Stimulated activated CD4-positive, alpha-beta T cell treated with anti-CD3 and anti-CD28 coated beads, TNF-alpha, amount 100 ng/mL, for 48 hours (primary cell): ENCODE data around the gene SLC6A12.
"Not testable (repeated sequence)": the region's sequence is repeated elsewhere in the genome, so short reads cannot be mapped to it uniquely, and the experiment has no call there.

Source experiments
- DNase-seq, 3 donors: peaks; one replicate each; pipeline ENCODE4 v3.0.0-alpha.2; 2020; ENCODE audit warnings: low read depth in 3 of 3

SLC6A12 gene

GRCh38 chr12:217029-217428 is 3.1 kb upstream of the SLC6A12 start:
- not testable (repeated sequence) for DNase-seq

DNA sequence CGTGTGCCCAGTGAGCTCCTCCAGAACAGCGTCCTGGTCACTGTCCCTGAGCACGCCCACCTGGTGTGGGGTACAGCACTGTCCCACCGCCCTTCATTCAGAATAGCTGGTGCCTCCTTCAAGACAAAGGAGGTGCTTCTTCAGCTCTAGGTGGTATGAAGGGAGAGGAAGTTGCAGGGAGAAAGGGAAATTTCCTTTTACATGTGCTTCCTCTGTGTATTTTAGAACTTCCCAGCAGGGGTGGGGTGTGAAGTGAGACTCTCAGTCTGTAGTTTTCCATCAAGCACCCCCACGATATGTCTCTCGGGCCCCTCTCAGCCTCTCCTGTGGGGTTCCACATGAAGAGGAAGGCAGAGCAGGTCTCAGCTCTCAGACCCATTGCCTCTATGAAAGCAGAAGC is 1.2 kb upstream of the SLC6A12 start:
- no peak for DNase-seq

- no peak for DNase-seq
Measured at GRCh38 chr12:213527-213932, 427 bp downstream of the SLC6A12 start.

DNA sequence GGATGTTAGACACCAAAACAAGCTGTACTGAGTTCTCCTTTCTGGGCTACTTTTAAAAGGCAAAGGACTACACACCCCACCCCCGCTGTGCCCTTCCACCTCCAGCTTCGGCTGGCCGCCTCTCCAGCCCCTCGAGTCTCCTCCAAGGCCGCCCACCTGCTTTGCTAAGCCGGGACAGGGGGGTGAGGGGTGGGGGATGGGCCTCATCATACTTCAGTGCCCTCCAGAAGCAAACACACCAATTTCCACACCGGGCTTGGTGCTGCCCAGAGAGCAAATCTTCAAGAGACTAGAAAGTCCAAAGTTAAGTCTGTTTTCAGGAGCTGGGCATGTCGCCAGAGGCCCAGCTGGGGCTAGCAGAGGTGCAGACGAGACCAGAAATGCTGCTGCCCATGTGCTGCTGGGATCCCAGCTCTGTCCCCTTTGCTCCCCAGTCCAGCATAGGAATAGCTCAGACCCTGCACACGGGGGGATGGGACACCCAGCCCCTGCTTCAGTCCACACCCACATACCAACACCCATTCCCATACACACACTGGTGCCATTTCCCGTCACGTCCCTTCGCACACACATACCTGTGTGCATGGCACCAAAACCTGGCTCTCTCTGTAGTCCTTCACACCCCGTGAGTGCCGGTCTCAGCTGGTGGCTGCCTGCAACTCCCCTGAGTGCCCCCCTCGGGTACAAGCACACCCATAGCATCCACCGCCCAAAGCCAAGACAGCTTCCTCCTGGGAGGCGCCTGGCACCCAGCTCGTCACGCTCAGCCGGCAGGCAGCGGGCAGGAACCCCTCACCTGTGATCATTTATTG is 1.0 kb downstream of the SLC6A12 start:
- no peak for DNase-seq

GRCh38 chr12:212415-212714 is 1.6 kb downstream of the SLC6A12 start:
- DNase-seq = no peak

DNA sequence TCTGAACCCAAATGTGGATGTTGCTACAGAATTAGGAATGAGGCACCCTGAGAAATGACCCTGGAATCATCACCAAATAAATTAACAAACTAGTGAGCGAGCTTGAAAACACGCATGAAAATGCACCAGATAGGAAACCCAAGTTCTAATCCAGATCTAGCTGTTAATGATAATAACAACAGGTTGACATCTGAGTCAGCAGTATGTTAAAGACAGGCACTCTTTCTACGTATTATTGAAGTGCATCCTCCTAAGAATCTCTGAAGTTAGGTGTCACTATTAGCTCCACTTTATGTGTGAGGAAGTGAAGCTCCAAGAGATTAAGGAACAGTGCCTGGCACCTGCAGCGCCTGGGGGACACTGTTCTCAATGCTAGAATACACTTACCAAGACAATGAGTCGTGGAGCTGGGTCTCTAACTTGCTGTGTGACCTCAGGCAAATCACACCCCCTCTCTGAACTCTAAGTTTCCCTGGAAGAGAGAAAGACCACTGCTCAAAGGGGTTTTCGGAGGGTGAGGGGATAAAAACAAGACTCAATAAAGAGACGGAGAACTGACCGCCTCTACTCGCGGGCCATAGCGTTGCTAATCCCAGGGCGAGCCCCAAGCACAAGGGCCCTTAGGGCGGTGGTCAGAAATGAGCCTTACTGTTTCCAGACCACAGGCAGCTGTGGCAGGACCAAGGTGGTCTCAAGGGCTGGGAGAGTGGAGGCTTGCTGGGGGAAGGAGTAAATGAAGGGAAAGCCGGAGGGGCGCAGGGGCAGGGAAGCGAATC is 2.1 kb downstream of the SLC6A12 start:
- DNase-seq = no peak

DNA sequence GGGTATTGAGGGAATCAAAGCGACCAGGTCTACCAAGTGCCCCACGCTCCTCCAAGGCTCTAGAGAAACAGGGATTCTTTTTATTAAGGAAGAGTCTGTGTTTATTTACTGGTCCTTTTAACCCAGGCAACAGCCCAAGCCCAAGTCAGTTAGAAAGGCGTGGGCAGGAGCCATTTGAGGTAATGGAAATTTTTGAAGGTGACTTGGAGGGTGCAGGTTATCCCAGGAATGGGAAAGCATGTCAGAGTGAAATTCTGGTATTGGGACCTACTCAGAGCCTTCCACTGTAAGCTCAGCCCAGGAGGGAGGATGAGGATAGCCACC is 2.9 kb downstream of the SLC6A12 start:
- no peak for DNase-seq

GRCh38 chr12:210277-211141 is 3.4 kb downstream of the SLC6A12 start:
- no peak for DNase-seq

DNA sequence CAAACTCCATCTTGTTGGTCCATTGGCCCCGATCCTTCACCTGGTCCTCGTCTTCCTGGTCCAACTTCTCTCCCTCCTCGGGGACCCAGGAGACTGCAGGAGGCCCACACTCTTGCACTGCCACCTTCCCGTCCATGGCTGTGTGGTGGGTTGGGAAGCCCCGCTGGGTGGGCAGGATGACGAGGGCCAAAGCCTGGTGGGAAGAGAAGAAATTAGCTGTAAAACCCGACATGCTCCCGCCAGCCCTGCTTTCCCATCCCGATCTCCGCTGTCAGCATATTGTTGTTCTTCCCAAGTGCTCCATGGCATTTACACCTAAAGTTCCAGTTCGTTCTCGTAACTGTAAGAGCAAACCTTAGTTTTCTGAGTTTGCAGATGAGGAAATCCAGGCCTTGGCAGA is 4.1 kb downstream of the SLC6A12 start:
- no peak for DNase-seq

GRCh38 chr12:209246-209645 is 4.7 kb downstream of the SLC6A12 start:
- no peak for DNase-seq

DNA sequence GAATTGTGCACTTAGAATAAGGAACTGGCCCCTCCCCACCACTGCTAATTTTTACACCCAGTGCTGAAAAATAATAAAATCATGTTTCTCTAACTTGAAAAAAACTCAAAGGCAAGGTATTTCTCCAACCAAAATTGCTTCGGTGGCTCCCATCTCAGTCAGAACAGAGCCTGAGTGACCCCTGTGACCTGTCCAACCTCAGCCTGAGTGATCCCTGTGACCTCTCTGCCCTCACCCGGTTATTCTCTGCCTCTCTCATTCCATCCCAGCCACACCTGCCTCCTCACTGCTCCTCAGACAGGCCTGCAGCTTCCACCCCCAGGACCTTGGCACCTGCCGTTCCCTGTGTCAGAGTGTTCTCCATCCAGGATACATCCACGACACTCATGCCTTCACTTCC is 5.1 kb downstream of the SLC6A12 start:
- DNase-seq = no peak

GRCh38 chr12:207804-208203 is 6.2 kb downstream of the SLC6A12 start:
- no peak for DNase-seq

- no peak for DNase-seq
Measured at GRCh38 chr12:206746-207440, 7.1 kb downstream of the SLC6A12 start.

DNA sequence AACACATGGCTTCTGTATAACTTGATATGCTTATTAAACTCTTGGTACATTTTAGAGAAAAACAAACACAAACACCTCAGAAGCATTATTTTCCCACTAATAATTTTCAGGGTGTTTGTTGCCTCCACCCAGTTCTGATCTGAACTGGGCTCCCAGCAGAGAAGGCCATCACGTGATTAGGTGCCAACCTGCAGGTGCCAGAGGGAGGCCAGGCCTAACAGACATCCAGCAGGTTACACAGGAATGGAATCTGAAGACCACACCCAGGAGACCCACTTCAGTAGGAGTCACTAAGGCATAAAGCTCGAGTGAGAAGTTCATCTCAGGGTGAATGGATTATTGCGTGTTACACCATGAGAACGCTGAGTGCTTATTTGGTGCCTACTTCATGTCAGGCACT is 8.9 kb downstream of the SLC6A12 start:
- no peak for DNase-seq

GRCh38 chr12:204261-204678 is 9.7 kb downstream of the SLC6A12 start:
- DNase-seq = no peak

GRCh38 chr12:203462-204260 is 10.3 kb downstream of the SLC6A12 start:
- DNase-seq = no peak

- DNase-seq = no peak
Measured at GRCh38 chr12:203074-203461, 10.9 kb downstream of the SLC6A12 start.

- no peak for DNase-seq
Measured at GRCh38 chr12:202081-202731, 11.8 kb downstream of the SLC6A12 start.

DNA sequence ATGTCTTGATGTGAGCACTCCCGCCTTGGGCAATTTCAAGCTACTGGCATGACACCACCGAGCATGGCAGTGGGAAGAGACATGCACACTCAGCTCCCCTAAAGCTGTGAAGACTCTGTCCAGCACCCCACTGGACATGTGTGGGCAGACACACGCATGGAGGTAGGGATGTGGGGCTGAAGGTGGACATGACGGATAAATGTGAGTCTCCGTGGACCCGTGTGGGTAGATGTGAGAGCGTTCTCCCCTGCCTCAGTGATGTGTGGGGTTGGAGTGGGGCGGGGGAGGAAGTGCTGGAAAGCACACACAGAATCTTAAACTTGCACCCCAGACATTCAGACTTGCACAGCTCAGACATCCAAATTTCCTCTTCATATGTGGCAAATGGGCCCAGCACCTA is 12.6 kb downstream of the SLC6A12 start:
- DNase-seq = no peak

- DNase-seq = no peak
Measured at GRCh38 chr12:198705-199104, 15.3 kb downstream of the SLC6A12 start.
